Measurements from ENCODE around the gene ZEB2. TPM values are rescaled to one million over a fixed set of nuclear protein-coding genes. Genes with fewer than 3 reads are reported as not detected.
A peak's percentile ranks its signal among the peaks of the same experiment; 100 is the strongest.

Gene ZEB2
- total RNA-seq, 3 donors from 2014 or later, result 53.7 to 225 (median 83.2) TPM

DNA sequence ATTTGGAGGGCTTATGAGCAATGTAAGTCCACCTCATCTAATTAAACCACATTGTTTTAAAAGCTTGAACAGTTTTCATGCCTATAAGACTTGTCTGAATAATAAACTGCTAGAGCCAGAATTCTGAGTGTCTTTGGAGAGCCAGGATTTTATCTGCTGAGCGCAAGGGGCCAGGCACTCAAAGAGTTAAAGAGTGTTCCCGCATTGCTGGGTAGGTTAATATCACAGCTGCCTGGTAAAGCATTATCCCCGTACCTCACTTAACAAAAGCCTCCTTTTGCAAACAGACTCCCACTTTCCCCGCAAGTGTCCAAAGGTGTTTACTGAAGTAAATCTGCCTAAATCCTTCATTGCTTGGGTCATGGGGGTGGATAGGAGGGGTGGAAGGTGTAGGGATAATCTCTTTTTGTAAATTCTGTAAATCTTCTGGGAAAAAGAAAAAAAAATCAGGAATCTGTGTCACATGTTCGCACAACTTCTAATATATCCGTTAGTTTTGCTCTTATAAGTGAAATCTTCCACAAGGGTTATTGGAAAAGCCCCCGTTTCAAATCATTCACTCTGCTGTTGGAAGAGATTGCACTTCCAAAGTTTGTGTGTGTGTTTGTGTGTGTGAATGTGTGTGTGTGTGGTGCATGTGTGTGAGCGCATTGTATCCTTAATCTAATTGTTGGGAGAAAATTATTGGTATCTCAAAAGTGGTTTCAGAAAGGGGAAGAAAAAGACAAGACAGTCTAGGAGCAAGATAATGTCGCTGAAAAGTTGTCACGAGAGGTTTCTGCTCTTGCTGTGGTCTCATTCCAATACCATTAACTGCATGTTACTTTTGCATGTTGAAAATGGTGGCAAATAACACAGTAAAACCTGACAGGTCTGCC, 10.7 kb downstream of the ZEB2 start:
- Histone ChIP-seq H3K27ac (peak overlapping the region; percentile 11 to 83), H3K4me3 (peak overlapping the region in 2 of 3 donors; percentile 5 to 48), H3K27me3 (peaks cover 0 to 26% of the 10 kb centered on the region in 2 donors), H3K4me1 (no peaks in the 10 kb centered on the region), H3K9me3 (no peaks in the 10 kb centered on the region), H3K36me3 (no peaks in the 10 kb centered on the region)
- intact Hi-C loops (cut with DNase I; ENCODE audit: low total_unique reads), result no loop called here
- TF ChIP-seq, protein P1, sequence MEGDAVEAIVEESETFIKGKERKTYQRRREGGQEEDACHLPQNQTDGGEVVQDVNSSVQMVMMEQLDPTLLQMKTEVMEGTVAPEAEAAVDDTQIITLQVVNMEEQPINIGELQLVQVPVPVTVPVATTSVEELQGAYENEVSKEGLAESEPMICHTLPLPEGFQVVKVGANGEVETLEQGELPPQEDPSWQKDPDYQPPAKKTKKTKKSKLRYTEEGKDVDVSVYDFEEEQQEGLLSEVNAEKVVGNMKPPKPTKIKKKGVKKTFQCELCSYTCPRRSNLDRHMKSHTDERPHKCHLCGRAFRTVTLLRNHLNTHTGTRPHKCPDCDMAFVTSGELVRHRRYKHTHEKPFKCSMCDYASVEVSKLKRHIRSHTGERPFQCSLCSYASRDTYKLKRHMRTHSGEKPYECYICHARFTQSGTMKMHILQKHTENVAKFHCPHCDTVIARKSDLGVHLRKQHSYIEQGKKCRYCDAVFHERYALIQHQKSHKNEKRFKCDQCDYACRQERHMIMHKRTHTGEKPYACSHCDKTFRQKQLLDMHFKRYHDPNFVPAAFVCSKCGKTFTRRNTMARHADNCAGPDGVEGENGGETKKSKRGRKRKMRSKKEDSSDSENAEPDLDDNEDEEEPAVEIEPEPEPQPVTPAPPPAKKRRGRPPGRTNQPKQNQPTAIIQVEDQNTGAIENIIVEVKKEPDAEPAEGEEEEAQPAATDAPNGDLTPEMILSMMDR (IDR thresholded peaks at IDR 0.05), result no peak
- TF ChIP-seq POLR2AphosphoS5 (IDR thresholded peaks at IDR 0.05) (no peak), POLR2A (IDR thresholded peaks at IDR 0.05) (no peak)
- DNase-seq (ENCODE audit: low spot score in 2 of 2), result no peak

DNA sequence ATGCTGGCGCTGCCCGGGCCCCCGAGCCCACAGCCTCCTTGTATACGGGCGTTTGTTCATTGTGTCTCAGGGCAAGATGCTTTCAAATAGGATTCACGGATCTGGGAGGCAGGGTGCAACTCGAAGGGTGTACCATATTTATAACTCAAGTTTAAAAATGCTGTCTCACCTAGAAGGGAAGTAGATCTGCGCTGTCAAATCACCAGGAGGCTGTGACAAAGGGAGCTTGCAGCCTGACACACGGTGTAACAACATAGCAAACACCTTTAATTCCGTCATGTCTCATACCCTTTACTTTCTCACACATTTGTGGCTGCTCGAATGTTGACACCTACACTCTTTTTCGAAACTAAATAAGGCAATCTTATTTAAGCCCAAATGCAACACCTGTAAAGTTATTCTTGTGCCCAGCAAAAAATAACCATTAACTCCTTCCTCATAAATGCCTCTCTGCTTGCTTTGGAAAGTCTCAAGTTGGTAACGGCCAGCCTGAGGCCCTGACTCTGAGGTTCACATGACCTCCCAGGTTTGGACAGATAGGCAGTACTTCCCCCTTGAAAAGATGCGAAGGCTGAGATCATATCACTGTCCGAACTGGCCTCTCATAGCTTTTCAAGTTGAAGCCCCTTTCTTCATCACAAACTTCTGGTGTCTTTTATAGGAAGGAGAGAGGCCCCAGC, 11.6 kb downstream of the ZEB2 start:
- peak overlapping the region in 2 of 3 donors; percentile 5 to 48 for H3K4me3 ChIP-seq
- H3K27ac ChIP-seq, result peak overlapping the region; percentile 67 to 83
- no peaks in the 10 kb centered on the region for H3K9me3 ChIP-seq
- H3K4me1 ChIP-seq, result no peaks in the 10 kb centered on the region
- DNase-seq (ENCODE audit: low spot score in 2 of 2), result no peak
- intact Hi-C loops (cut with DNase I; ENCODE audit: low total_unique reads), result no loop called here
- no peaks in the 10 kb centered on the region for H3K36me3 ChIP-seq
- TF ChIP-seq POLR2AphosphoS5 (IDR thresholded peaks at IDR 0.05) (no peak), POLR2A (IDR thresholded peaks at IDR 0.05) (no peak)
- TF ChIP-seq, protein P1 (IDR thresholded peaks at IDR 0.05), result no peak
- peaks cover 0 to 21% of the 10 kb centered on the region in 2 donors for H3K27me3 ChIP-seq

- TF ChIP-seq POLR2A (IDR thresholded peaks at IDR 0.05) (no peak), POLR2AphosphoS5 (IDR thresholded peaks at IDR 0.05) (no peak)
- TF ChIP-seq, protein P1 (IDR thresholded peaks at IDR 0.05), result no peak
- Histone ChIP-seq H3K36me3 (no peaks in the 10 kb centered on the region), H3K9me3 (no peaks in the 10 kb centered on the region), H3K4me1 (no peaks in the 10 kb centered on the region), H3K4me3 (peak overlapping the region in 2 of 3 donors; percentile 1 to 48), H3K27ac (peak overlapping the region; percentile 67 to 83), H3K27me3 (peaks cover 0 to 15% of the 10 kb centered on the region in 2 donors)
- intact Hi-C loops (cut with DNase I; ENCODE audit: low total_unique reads), result no loop called here
- no peak for DNase-seq (ENCODE audit: low spot score in 2 of 2)
These were observed 12.3 kb downstream of the ZEB2 start for GRCh38 chr2:144507441-144508171.

- H3K4me1 ChIP-seq, result no peaks in the 10 kb centered on the region
- no peak for TF ChIP-seq POLR2AphosphoS5 (IDR thresholded peaks at IDR 0.05)
- TF ChIP-seq POLR2A (IDR thresholded peaks at IDR 0.05), result no peak
- TF ChIP-seq, protein P1 (IDR thresholded peaks at IDR 0.05), result no peak
- no peak for DNase-seq (ENCODE audit: low spot score in 2 of 2)
- intact Hi-C loops (cut with DNase I; ENCODE audit: low total_unique reads), result no loop called here
- no peaks in the 10 kb centered on the region for H3K27me3 ChIP-seq
- H3K27ac ChIP-seq, result peak overlapping the region; percentile 2 to 81
- no peaks in the 10 kb centered on the region for H3K36me3 ChIP-seq
- peak overlapping the region in 1 of 3 donors; percentile 46 for H3K4me3 ChIP-seq
- H3K9me3 ChIP-seq, result no peaks in the 10 kb centered on the region
These were observed 14.6 kb downstream of the ZEB2 start for GRCh38 chr2:144505245-144505831.

All from breast epithelium (tissue), 4 donors.